Activated T-cell treated with anti-CD3 and anti-CD28 coated beads, Interleukin-2, amount 50 U/mL, for 48 hours (primary cell): ENCODE data around the gene NRG3.

Source experiments
- DNase-seq, 2 experiments: peaks; one replicate each; pipeline ENCODE4 v3.0.0-alpha.2; 2020

The NRG3 gene

DNA sequence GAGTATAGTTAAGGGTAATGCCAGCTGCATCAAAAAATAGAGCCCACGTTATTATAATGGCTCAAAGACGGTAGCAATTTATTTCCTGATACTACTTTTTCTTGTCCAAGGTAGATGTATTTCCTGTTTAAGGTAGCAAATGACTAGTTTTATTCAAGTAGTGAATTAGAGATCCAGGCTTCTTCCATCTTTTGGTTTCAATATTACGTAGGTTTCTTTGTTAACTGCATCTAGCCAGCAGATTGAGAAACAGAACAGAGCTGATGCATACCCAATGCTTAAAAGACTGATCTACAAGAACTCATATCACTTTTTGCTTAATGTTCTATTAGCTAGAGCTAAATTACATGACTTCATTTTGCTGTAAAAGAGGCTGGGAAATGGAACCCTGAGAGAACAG is 992.1 kb downstream of the NRG3 start:
- DNase-seq = no peak

DNA sequence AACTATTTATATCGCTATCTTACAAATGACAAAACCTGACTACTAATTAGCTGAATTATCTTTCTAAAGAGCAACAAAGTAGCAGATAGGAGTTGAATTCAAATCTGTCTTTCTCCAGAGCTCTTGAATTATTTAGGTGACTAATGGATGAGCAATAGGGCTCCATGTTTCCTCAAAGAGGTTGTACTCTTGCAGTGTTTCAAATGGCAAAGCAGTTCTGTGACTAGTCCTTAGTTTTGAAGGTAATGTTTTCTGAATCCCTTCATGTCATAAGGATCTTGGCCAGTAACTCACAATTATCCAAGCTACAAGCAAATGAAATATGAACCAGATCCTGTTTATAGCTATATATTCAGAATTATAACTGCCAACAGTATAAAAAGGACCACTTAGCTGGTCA is 999.7 kb downstream of the NRG3 start:
- no peak for DNase-seq

DNA sequence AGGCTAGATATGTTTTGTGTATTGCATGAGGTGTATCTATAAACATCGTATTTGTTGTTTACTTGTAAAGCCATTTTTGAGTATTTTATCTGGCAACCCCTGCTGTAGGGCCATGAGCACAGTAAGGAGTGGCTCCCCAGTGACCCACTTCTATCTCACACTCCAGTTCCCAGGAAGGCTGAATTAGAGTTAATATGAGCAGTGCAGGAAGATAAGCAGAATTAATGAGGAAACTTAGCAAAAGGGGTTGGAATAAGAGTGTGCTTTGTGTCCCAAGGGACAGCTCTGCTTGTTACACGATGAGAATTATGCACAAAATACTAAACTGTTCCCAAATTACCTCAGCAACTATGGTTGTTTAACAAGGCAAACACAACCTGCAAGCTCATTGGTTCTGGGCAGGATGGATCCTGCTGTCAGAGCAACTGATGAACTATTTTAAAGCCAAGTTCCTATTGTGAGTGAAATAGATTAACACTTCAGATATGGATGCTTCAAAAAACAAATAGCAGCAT is 1005.8 kb downstream of the NRG3 start:
- no peak for DNase-seq

GRCh38 chr10:82882722-82883121 is 1007.7 kb downstream of the NRG3 start:
- no peak for DNase-seq

DNA sequence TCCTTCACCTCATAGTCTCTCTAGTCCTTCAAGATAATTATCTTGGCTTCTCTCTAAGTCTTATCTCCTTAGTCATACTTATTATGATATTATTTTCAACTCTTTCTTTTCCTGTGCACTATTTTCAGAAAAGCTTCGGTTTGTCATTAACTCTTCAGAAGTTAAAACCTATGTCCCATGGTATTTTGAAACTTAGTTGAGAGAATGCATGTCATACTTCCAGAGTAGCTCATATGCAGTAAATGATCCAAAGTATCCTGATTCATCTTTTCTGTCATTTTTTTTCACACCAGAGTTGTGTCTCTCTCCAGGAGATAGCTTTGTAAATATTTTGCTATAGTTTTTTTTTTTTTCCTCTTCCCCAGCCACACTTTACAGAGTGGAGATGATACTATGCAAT is 1008.6 kb downstream of the NRG3 start:
- DNase-seq = no peak

- DNase-seq = no peak
Measured at GRCh38 chr10:82887488-82887887, 1012.5 kb downstream of the NRG3 start.

DNA sequence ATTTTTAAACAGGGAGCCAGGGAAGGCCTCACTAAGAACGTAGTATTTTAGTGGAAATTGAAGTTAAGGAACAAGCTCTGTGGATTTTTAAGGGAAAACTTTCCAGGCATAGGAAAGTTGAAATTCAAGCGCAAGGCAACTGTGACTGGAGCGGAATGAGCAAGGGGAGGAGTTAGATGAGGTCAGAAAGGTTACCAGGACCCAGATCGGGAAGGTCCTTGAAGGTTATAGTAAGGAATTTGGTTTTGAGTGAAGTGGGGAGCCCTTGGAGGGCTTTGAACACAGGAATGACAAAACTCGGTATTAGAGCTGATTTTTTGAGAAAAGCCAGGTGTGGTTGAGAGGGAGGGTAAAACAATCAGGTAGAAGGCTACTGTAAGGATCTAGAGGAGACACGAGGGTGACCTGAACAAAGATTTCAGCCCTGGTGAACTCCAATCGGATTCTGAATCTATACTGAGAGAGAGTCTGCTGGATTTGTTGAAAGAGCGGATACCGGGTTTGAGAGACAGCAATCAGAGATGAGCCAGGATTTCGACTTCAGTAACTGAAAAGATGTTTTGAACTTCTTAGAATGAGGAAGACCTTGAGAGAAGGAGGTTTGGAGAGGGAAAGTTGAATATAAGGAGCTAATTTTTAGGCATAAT is 1013.9 kb downstream of the NRG3 start:
- no peak for DNase-seq

DNA sequence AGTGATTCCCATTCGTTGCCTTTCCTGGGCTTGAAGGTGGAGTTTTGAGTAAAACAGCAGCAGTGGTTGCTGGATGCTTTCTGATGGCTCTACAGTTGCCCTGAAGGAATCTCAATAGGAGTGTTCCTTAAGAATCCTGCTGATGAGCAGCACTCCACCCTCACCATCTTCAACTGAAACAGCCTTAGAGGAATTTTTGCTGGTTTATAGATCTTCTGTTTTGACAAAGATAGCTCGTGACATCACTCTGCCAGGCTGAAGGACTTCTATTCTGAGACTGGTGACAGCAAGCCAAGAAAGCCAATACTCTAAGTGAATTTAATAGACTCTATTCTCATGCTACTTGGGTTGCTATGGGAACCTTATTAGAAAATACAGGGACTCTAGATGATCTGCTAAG is 1014.7 kb downstream of the NRG3 start:
- DNase-seq = no peak

- DNase-seq = no peak
Measured at GRCh38 chr10:82890573-82890972, 1015.6 kb downstream of the NRG3 start.

- DNase-seq = no peak
Measured at GRCh38 chr10:82908096-82908495, 1033.1 kb downstream of the NRG3 start.

- no peak for DNase-seq
Measured at GRCh38 chr10:82908751-82909150, 1033.8 kb downstream of the NRG3 start.

DNA sequence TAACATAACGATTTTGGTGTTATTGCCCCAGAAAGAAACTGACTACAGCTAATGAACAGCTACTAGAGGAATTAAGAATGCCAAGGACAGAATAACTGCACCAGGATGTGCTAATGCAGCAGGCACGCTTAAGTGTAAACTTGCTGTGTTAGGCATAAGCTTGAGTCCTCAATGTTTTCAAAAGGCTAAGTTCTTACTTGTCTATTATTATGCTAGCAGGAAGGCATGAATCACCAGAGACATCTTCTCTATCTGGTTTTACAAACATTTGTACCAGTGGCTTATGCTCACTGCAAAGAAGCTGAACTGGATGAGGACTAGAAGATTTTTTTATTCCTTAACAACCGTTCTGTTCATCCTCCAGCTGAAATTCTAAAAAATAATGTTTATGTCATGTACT is 1035.3 kb downstream of the NRG3 start:
- no peak for DNase-seq

DNA sequence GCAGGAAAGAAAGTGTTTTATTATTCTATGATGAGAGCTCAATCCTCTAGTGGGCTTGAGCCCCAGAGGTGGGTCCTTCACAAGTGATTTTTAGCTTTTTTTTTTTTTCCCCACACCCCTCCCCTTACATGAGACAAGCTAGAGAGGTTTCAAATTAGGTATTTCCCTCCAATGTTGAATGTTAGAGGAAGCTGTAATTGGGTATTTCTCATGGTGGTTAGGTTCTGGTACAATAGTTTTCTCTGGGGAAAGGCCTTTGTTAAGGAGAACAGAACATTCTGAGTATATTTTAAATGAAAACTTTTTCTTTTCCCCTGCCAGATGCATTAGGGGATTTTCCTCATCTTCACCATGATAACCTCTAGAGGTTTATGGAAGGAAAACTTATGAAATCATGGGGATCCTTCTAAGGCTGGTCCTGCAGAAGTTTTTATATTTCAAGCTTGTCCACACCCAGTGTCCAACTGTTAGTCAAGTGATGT is 1039.7 kb downstream of the NRG3 start:
- no peak for DNase-seq

DNA sequence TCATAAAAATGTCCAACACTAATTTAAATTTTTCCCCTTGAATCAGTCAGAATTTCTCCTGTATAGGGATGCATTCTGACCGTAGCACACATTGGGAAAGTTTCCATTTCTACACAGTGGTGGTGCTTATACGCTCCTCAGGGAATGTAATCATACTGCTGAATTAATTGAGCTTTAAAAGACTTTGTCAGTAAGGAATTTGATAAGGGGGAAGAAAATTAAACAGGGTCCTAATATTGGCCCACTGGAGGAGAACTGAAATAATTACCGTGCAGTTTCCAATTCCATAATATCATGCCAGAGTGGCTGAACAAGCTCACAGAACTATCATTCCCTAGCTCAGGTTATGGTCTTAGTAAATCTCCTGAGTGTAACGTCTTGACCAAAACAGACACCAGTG is 1041.9 kb downstream of the NRG3 start:
- no peak for DNase-seq

DNA sequence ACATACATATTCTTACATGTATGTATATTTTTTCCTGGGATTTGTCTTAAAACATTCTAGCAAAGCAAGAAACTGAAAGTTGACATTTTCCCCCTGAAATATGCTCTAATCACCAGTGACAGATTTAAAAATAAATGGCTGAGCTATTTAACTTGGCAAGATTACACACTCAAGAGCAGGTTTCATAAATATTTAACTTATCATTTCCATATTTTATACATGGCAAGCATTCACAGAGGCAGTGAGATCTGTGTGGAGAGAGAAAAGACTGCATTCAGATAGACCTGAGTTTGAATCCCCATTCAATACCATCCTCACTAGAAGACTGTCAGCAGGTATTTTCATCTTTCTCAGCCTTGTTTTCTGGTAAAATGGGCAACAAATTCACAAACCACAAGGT is 1043.0 kb downstream of the NRG3 start:
- no peak for DNase-seq

GRCh38 chr10:82922046-82922445 is 1047.1 kb downstream of the NRG3 start:
- no peak for DNase-seq

DNA sequence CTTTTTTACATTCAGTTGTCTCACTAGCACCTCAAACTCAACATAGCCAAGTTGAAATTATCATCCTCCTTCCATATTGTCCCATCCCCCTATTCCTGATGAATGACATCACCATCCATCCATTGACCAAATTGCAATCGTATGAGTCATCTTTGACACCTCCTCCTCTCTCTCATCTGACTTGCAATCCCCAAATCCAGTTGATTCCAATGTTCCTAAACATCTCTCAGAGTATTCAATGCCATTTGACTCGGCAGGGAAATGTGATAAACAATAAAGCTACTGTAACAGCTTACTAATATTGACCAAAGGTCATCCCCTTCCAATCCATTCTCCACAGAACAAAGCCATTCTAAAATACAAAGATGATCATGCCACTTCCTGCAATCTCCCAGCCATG is 1047.8 kb downstream of the NRG3 start:
- no peak for DNase-seq

- DNase-seq = no peak
Measured at GRCh38 chr10:82924711-82925110, 1049.7 kb downstream of the NRG3 start.

GRCh38 chr10:82925547-82925946 is 1050.6 kb downstream of the NRG3 start:
- DNase-seq = no peak

DNA sequence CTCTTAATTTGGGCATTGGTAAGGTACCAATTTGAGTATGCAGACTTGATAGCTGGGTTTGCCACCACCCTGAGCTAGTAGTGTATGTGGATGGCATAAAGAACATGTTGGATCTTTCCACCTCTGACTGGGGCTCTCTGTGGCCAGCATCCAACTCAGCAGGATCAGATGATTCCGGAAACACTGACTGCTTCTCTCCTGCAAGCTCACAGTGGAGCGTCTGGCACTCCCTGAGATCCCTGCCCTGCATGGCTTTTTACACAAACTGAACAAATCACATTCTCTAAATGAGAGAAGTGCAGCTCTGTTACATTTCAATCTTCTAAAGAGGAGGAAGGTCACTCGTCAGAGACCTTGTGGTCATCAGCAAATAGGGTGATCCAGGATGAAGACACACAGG is 1057.5 kb downstream of the NRG3 start:
- no peak for DNase-seq

GRCh38 chr10:82934429-82934828 is 1059.4 kb downstream of the NRG3 start:
- no peak for DNase-seq

- no peak for DNase-seq
Measured at GRCh38 chr10:82934947-82935346, 1060.0 kb downstream of the NRG3 start.

- DNase-seq = no peak
Measured at GRCh38 chr10:82938331-82938730, 1063.3 kb downstream of the NRG3 start.

GRCh38 chr10:82942286-82943099 is 1067.5 kb downstream of the NRG3 start:
- no peak for DNase-seq
